Inferior parietal cortex (tissue), 1 donor: ENCODE data around the gene ITPRIP.

Source experiments
- DNase-seq: peaks from one replicate; pipeline ENCODE4 v3.0.0-alpha.2; 2016; ENCODE audit errors: extremely low spot score

Gene ITPRIP

GRCh38 chr10:104325436-104326435 is 12.5 kb downstream of the ITPRIP start:
- DNase-seq, result no peak

GRCh38 chr10:104324931-104325330 is 13.3 kb downstream of the ITPRIP start:
- DNase-seq, result no peak

GRCh38 chr10:104324221-104324686 is 14.0 kb downstream of the ITPRIP start:
- no peak for DNase-seq

GRCh38 chr10:104323760-104324201 is 14.5 kb downstream of the ITPRIP start:
- DNase-seq, result no peak

- DNase-seq, result no peak
Observed at GRCh38 chr10:104323085-104323484, 15.2 kb downstream of the ITPRIP start.

GRCh38 chr10:104322416-104322782 is 15.9 kb downstream of the ITPRIP start:
- DNase-seq, result no peak

GRCh38 chr10:104321725-104322415 is 16.4 kb downstream of the ITPRIP start:
- DNase-seq, result no peak

GRCh38 chr10:104321226-104321625 is 17.0 kb downstream of the ITPRIP start:
- DNase-seq, result no peak

GRCh38 chr10:104318810-104319741 is 19.2 kb downstream of the ITPRIP start:
- no peak for DNase-seq

- DNase-seq, result no peak
Observed at GRCh38 chr10:104318326-104318725, 19.9 kb downstream of the ITPRIP start.

- no peak for DNase-seq
Observed at GRCh38 chr10:104317726-104318299, 20.5 kb downstream of the ITPRIP start.

GRCh38 chr10:104317269-104317710 is 21.0 kb downstream of the ITPRIP start:
- no peak for DNase-seq

GRCh38 chr10:104316321-104317099 is 21.8 kb downstream of the ITPRIP start:
- no peak for DNase-seq

GRCh38 chr10:104315486-104315921 is 22.8 kb downstream of the ITPRIP start:
- no peak for DNase-seq

- no peak for DNase-seq
Observed at GRCh38 chr10:104314591-104315485, 23.4 kb downstream of the ITPRIP start.

GRCh38 chr10:104311184-104311720 is 27.0 kb downstream of the ITPRIP start:
- no peak for DNase-seq

- no peak for DNase-seq
Observed at GRCh38 chr10:104309980-104310978, 28.0 kb downstream of the ITPRIP start.
